Effector memory CD8-positive, alpha-beta T cell (primary cell): ENCODE results near the gene ROR2.

Source experiments
- ATAC-seq: fragments of 150-1000 bp; cut with Tn5 transposase; replicated peaks from 2 replicates; pipeline ENCODE4 v1.10.0; 2021; ENCODE audit warnings: mild to moderate bottlenecking, moderate library complexity
- DNase-seq, 3 experiments: peaks; one replicate each; pipeline ENCODE4 v3.0.0; 2021
- H3K27ac Mint-ChIP-seq, 2 donors: one replicate each; pipeline ENCODE4 v1.8.0; 2022; ENCODE audit warnings: mild to moderate bottlenecking in 2 of 2, mixed read lengths in 2 of 2, moderate library complexity in 2 of 2
- H3K27me3 Mint-ChIP-seq, 2 donors: one replicate each; pipeline ENCODE4 v1.8.0; 2022; ENCODE audit warnings: mixed read lengths in 2 of 2
- H3K36me3 Mint-ChIP-seq: one replicate; pipeline ENCODE4 v1.8.0; 2022; ENCODE audit warnings: mild to moderate bottlenecking, moderate library complexity, mixed read lengths; ENCODE audit not compliant: insufficient read depth
- H3K4me1 Mint-ChIP-seq, 2 donors: one replicate each; pipeline ENCODE4 v1.8.0; 2022; ENCODE audit warnings: low read depth in 2 of 2, mixed read lengths in 2 of 2
- H3K4me3 Mint-ChIP-seq, 2 donors: one replicate each; pipeline ENCODE4 v1.8.0; 2022; ENCODE audit warnings: mild to moderate bottlenecking in 2 of 2, mixed read lengths in 2 of 2, moderate library complexity in 2 of 2
- H3K9me3 Mint-ChIP-seq, 2 donors: one replicate each; pipeline ENCODE4 v1.8.0; 2022; ENCODE audit warnings: mixed read lengths in 2 of 2

The ROR2 gene

GRCh38 chr9:91963711-91964240 is 13.7 kb upstream of the ROR2 start:
- Mint-ChIP-seq H3K27me3 (peaks cover 32 to 38% of the 10 kb centered on the region in 2 donors), H3K27ac (no peak overlapping the region), H3K9me3 (peaks cover 0 to 4% of the 10 kb centered on the region in 2 donors), H3K4me1 (no peaks in the 10 kb centered on the region), H3K36me3 (no peaks in the 10 kb centered on the region), H3K4me3 (no peak overlapping the region)
- ATAC-seq (no peak), DNase-seq (no peak)

- Mint-ChIP-seq H3K4me3 (no peak overlapping the region), H3K36me3 (no peaks in the 10 kb centered on the region)
- ATAC-seq = no peak
Measured at GRCh38 chr9:91960367-91960766, 10.3 kb upstream of the ROR2 start.

GRCh38 chr9:91958174-91958573 is 8.1 kb upstream of the ROR2 start:
- H3K27ac Mint-ChIP-seq = no peak overlapping the region
- H3K9me3 Mint-ChIP-seq = peaks cover 0 to 4% of the 10 kb centered on the region in 2 donors
- no peak for DNase-seq
- H3K27me3 Mint-ChIP-seq = peaks cover 20 to 26% of the 10 kb centered on the region in 2 donors
- no peaks in the 10 kb centered on the region for H3K36me3 Mint-ChIP-seq
- peaks cover 0 to 6% of the 10 kb centered on the region in 2 donors for H3K4me1 Mint-ChIP-seq
- no peak overlapping the region for H3K4me3 Mint-ChIP-seq
- ATAC-seq = no peak

More at GRCh38 chr9:91960367-91960766, 10.3 kb upstream of the ROR2 start:
- peaks cover 4 to 15% of the 10 kb centered on the region in 2 donors for H3K27me3 Mint-ChIP-seq
- peaks cover 0 to 4% of the 10 kb centered on the region in 2 donors for H3K9me3 Mint-ChIP-seq
- no peak overlapping the region for H3K27ac Mint-ChIP-seq
- no peak for DNase-seq
- H3K4me1 Mint-ChIP-seq = no peaks in the 10 kb centered on the region

GRCh38 chr9:91954841-91955471 is 4.9 kb upstream of the ROR2 start:
- Mint-ChIP-seq H3K4me1 (peaks cover 0 to 6% of the 10 kb centered on the region in 2 donors), H3K27me3 (peaks cover 37 to 46% of the 10 kb centered on the region in 2 donors), H3K9me3 (no peaks in the 10 kb centered on the region), H3K36me3 (no peaks in the 10 kb centered on the region), H3K27ac (no peak overlapping the region), H3K4me3 (no peak overlapping the region)
- DNase-seq (peak; percentile 12 to 35 (median 17)), ATAC-seq (no peak)

GRCh38 chr9:91953718-91954117 is 3.7 kb upstream of the ROR2 start:
- H3K36me3 Mint-ChIP-seq = no peaks in the 10 kb centered on the region
- H3K4me1 Mint-ChIP-seq = peaks cover 0 to 6% of the 10 kb centered on the region in 2 donors
- no peak overlapping the region for H3K4me3 Mint-ChIP-seq
- no peaks in the 10 kb centered on the region for H3K9me3 Mint-ChIP-seq
- no peak for ATAC-seq
- no peak for DNase-seq
- H3K27me3 Mint-ChIP-seq = peaks cover 37 to 46% of the 10 kb centered on the region in 2 donors
- no peak overlapping the region for H3K27ac Mint-ChIP-seq

- Mint-ChIP-seq H3K4me3 (no peak overlapping the region), H3K4me1 (peaks cover 0 to 8% of the 10 kb centered on the region in 2 donors), H3K27me3 (peaks cover 46 to 47% of the 10 kb centered on the region in 2 donors), H3K36me3 (no peaks in the 10 kb centered on the region), H3K9me3 (no peaks in the 10 kb centered on the region), H3K27ac (no peak overlapping the region)
- DNase-seq (no peak), ATAC-seq (no peak)
Measured at GRCh38 chr9:91951944-91952520, 2.0 kb upstream of the ROR2 start.

- Mint-ChIP-seq H3K36me3 (no peaks in the 10 kb centered on the region), H3K27me3 (peaks cover 45 to 61% of the 10 kb centered on the region in 2 donors), H3K4me3 (peak overlapping the region; percentile 37 to 84), H3K9me3 (no peaks in the 10 kb centered on the region), H3K27ac (no peak overlapping the region), H3K4me1 (peaks cover 0 to 4% of the 10 kb centered on the region in 2 donors)
- ATAC-seq (no peak), DNase-seq (peak in 1 of 3 experiments; percentile 1)
Measured at GRCh38 chr9:91949392-91949945, 559 bp downstream of the ROR2 start.

GRCh38 chr9:91948597-91949391 is 1.2 kb downstream of the ROR2 start:
- Mint-ChIP-seq H3K9me3 (no peaks in the 10 kb centered on the region), H3K4me3 (peak overlapping the region; percentile 35 to 84), H3K36me3 (no peaks in the 10 kb centered on the region), H3K27ac (no peak overlapping the region), H3K27me3 (peaks cover 39 to 61% of the 10 kb centered on the region in 2 donors), H3K4me1 (peaks cover 0 to 2% of the 10 kb centered on the region in 2 donors)
- ATAC-seq (peak; percentile 63), DNase-seq (peak; percentile 10 to 28 (median 25))

GRCh38 chr9:91948101-91948596 is 1.9 kb downstream of the ROR2 start:
- Mint-ChIP-seq H3K27me3 (peaks cover 32 to 60% of the 10 kb centered on the region in 2 donors), H3K4me1 (peaks cover 0 to 2% of the 10 kb centered on the region in 2 donors), H3K9me3 (no peaks in the 10 kb centered on the region), H3K36me3 (no peaks in the 10 kb centered on the region), H3K4me3 (peak overlapping the region; percentile 35 to 84), H3K27ac (no peak overlapping the region)
- DNase-seq (no peak), ATAC-seq (no peak)

- Mint-ChIP-seq H3K4me1 (peaks cover 0 to 4% of the 10 kb centered on the region in 2 donors), H3K4me3 (no peak overlapping the region), H3K9me3 (no peaks in the 10 kb centered on the region), H3K27ac (no peak overlapping the region), H3K36me3 (no peaks in the 10 kb centered on the region), H3K27me3 (peaks cover 19 to 56% of the 10 kb centered on the region in 2 donors)
- DNase-seq (no peak), ATAC-seq (no peak)
Measured at GRCh38 chr9:91946653-91947488, 3.2 kb downstream of the ROR2 start.

GRCh38 chr9:91946196-91946595 is 3.8 kb downstream of the ROR2 start:
- peaks cover 13 to 54% of the 10 kb centered on the region in 2 donors for H3K27me3 Mint-ChIP-seq
- DNase-seq (no peak), ATAC-seq (no peak)
- H3K4me1 Mint-ChIP-seq = peaks cover 0 to 4% of the 10 kb centered on the region in 2 donors
- no peak overlapping the region for H3K27ac Mint-ChIP-seq
- no peaks in the 10 kb centered on the region for H3K9me3 Mint-ChIP-seq
- no peak overlapping the region for H3K4me3 Mint-ChIP-seq
- H3K36me3 Mint-ChIP-seq = no peaks in the 10 kb centered on the region

- H3K36me3 Mint-ChIP-seq = peaks cover 3% of the 10 kb centered on the region
- H3K4me1 Mint-ChIP-seq = peaks cover 0 to 4% of the 10 kb centered on the region in 2 donors
- DNase-seq (no peak), ATAC-seq (no peak)
- no peaks in the 10 kb centered on the region for H3K9me3 Mint-ChIP-seq
- no peak overlapping the region for H3K27ac Mint-ChIP-seq
- H3K4me3 Mint-ChIP-seq = no peak overlapping the region
- H3K27me3 Mint-ChIP-seq = peaks cover 13 to 54% of the 10 kb centered on the region in 2 donors
Measured at GRCh38 chr9:91945277-91946085, 4.5 kb downstream of the ROR2 start.
